Testis (tissue), 2 donors: ENCODE measurements around the gene EXPH5.

Experiments
- CTCF ChIP-seq, 3 experiments: fragments of 450-650 bp in 2 of 3; fragments of 200-600 bp in 1 of 3; sonication (generic) in 1 of 3; IDR thresholded peaks; one replicate each; pipeline ENCODE4 v1.5.1; 2016 to 2019; ENCODE audit warnings: antibody characterized with exemption in 3 of 3, mild to moderate bottlenecking in 2 of 3, moderate library complexity in 1 of 3
- POLR2A ChIP-seq: fragments of 450-650 bp; IDR thresholded peaks from one replicate; pipeline ENCODE4 v1.6.1; 2017; ENCODE audit warnings: antibody characterized with exemption, mild to moderate bottlenecking, moderate library complexity

GRCh38 chr11:108468478-108468864 is 125.1 kb downstream of the EXPH5 start:
- TF ChIP-seq CTCF (IDR thresholded peaks at IDR 0.05), result no peak
- no peak for TF ChIP-seq POLR2A
